NCI-H1930 (cell line): Measurements from ENCODE around the gene FSHR.

Experiments
- DNase-seq, 2 experiments: peaks; one replicate each; lab custom pipeline; 2025; lab: John Stamatoyannopoulos, UW

FSHR gene

DNA sequence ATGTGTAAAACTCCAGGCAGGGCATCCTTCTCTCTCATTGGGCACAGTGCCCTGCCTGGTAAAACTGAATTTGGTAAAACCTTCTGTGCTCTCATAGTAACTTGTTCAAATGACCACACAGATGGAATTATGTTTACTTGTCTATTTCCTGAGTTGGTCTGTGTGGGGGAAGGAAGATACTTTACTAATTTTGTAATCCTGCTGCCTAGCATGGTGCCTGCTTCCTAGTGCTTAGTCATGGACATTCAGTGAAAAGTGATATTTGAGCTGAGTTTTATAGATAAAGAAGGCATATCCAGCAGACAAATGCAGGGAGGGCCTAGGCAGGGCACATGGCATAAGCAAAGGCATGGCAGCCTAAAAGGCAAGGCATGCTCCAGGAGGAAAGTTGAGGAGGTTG lies 199.4 kb downstream of the FSHR start:
- no peak for DNase-seq

DNA sequence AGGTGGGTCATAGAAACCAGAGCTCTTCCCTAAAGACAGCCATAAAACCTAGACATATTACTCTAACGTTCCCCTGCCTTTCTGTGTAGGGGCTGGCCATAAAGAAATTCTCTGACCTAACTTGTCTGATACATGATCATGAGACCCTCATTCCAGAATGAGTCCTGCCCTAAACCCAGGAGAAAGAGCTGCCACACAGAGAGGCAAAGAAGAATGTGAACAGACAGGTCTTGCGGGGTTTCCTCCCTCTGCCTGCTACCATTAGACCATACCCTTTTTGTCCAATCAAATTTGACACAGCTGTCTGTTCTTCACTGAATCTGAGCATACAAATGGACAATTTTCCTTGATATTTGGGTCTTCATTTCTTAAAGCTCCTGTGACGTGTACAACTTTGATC lies 200.0 kb downstream of the FSHR start:
- DNase-seq, result no peak

DNA sequence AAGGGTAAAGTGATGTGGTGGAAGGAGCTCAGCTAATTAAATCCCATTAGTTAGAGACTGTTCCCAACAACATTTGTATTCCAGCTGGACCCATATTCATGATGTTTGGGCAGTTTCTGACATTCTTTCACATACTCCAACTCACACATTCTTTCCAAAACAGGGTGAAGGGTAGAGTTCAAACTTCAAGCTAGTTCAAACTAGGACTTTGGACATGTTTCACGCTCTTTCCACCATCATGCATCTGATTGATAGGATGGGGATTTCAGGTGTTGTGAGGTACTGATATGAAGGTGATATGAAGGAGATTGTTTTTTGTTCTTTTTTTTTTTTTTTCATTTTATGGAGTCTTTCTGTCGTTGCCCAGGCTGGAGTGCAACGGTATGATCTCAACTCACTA lies 201.7 kb downstream of the FSHR start:
- no peak for DNase-seq

DNA sequence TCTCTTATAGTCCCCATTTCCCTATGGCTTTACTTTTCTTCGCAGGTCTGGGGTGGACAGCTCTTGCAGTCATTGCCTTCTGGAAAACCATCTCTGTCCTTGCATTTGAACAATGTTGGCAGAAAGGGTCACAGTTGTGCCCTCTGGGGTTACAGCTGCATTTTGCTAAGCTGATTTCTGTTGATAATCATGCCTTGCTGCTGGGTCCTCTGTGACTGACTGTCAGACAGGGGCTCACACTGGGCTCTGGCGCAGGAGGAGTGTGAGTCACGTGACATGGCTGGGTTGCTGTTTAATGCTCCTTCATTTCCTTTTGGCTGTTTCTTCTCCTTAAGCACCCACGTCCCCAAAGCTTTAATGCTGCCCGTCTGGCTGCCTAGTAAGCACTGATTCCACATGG lies 202.2 kb downstream of the FSHR start:
- DNase-seq, result no peak

DNA sequence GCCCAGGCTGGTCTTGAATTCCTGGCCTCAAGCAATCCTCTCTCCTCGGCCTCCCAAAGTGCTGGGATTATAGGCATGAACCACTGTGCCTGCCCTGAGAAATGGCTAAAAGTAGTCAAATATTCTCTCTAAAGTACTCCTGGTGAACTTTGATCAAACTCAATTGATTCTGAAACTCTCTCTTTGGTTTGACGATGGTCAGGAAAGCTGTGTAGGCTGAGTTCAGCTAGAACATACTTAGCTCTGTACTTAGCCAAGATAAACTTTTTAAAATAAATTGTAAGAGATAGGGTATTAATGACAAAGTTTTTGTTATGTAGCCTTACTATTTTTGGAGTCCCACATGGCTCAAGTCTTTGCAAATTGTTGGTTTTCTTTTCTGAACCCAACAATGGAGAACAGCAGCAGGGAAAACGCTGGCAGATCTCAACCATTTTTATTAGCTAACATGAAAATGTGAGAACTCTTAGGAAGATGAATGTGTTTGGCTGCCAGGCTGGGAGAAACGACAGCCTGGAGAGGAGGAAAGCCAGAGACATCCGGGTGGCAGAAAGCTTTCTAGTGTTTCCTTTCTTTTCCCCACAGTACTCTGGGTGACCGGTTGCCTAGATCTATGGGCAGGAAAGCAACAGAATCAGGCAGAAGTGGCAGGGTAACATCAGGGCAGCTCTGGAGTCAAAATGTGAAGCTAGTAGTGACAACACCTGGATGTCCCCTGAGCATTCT lies 205.8 kb downstream of the FSHR start:
- no peak for DNase-seq

DNA sequence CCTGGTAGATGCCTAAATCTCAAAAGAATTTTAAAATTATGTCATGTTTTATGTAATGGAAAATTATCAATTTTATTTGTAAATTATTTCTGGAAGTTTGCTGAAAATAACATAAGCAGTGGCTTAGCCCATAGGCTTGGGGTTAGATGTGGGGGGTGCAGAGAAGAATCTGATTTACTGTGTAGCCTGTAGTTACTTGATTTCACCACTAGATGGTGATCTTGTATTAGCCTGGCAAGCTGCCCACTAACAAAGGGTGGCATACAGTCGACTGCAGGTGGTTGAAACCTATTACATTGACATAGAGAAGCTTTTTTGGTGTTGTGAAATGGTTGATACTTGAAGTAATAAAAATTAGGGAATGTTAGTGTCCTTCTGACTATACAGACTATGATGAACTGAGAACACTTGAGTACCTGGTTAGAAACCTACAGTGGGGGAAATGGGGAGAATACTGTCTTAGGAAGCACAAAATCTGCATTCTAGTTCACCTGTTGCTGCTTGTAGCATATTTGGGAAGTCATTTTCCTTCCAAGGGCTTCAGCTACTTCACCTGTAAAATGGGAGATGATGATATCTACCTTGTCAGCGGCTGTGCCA lies 207.8 kb downstream of the FSHR start:
- DNase-seq, result peak; percentile 22 to 27

DNA sequence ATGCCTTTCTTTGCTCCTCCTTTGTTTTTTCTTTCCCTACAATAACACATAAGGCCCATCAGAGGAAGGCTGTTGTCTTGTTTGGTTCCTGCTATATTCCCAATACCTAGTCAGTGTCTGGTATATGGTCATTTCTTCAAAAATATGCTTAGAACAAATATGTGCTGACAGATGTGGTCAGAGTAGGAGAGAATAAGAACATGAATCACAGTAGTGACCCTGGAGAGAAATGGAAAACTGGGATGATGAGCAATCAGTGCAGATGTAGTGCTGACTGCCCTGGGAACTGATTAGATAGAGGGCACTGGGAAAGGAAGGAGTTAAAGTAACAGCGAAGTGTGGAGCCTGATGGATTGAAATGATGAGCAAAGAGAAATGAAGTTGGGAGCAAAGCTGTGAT lies 209.4 kb downstream of the FSHR start:
- DNase-seq, result no peak

DNA sequence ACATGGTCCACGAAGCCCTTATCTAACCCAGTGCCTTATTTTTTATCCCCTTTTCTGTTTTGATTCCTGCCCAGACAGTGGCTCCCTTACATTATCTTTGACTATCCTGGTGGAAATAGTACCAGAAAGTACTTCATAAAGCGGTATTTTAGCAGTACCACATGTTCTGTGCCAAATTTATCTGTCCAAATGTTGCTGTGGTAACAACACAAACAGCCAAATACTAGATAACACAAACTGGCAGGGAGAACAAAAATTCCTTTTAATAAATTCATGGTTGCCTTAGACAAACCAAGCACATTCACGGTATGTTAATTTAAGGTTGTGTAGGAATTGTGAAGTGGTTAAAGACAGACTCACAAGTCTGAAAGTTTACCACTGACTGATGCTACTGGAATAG lies 210.9 kb downstream of the FSHR start:
- DNase-seq, result no peak

DNA sequence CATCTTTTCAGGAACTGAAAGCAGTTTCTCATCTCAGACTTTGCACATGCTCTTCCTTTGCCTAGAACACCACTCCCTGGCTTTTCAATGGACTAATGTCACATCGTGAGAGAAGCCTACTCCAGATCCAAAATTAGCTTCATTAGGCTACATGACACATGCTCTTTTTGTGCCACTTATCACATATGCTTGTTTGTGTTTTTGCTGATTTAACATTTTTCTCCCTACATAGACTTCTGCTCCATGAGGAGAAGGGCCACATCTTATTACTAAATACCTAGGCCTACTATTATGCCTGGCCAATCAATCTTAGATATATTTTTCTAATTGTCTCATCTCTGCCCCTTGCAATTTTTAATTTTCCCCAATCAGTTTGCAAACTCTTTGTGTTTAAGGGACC lies 212.4 kb downstream of the FSHR start:
- DNase-seq, result no peak

DNA sequence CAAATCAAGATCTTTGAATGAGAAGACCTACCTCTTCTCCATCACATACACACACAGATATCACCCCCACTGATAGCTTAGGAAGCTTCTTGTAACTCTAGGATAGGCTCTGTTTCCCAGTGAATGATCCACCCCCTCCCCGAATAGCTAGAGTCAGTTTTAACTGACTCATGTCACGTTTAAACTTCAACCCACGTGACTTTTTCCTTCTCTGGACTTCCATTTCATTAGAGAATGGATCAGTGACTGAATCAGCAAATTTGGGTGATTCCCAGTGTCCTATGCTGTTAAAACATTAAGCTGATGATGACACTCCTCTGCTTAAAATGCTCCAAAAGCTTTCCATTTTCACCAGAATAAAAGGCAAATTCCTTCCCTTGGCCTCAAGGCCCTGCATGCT lies 212.9 kb downstream of the FSHR start:
- DNase-seq, result no peak

DNA sequence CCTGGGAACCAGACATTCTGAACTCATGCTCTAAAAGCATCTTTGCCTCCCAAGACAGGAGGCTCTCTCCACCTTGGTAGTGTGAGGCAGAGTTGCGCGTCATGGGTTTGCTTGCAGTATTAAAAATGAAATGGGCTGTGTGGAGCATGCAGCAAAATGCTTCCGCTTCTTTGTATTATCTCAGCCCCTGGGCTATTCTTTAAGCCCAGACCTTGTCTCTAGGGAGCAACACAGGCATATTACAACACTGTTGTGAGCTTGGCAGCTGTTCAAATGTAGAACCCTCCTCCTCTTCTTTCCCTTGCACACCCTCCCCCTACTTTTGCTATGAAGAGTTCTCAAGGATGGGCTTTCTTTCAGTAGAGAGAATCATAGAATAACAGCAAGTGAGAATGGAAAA lies 213.7 kb downstream of the FSHR start:
- no peak for DNase-seq

DNA sequence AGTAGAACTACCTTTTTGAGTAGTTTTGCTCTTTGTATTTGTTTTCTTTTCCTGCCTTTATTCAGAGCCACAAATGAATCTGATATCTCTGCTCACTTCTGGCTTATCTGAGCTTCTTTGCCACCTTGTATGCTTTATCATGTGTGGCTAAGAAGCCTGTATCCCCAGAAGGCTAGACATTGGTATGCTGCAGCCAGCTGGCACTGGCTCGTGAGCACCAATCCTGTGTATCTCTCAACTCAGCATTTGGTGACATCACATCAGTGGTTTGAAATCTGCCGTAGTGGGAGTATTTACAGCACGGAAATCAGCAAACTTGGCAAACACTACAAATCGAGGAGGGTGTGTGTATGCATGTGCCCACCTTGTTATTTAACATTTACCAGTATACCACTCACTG lies 215.1 kb downstream of the FSHR start:
- DNase-seq, result no peak

DNA sequence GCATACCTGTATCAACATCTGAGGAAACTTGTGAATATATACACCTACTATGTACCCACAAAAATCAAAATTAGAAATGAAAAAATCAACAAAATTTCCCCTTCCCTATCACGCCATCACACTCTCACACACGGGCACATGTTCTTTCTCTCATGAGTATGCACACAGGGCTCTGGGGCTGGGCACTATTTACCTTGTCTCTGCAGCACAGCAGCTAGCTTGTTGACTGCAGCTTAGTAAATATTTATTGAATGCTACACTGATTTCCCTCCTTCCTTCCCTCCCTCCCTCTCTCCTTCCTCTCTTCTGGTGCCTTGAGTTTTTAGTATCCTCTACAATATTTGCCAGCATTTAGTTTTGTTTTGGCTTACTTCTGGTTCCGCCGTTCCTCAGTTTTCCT lies 216.1 kb downstream of the FSHR start:
- no peak for DNase-seq

DNA sequence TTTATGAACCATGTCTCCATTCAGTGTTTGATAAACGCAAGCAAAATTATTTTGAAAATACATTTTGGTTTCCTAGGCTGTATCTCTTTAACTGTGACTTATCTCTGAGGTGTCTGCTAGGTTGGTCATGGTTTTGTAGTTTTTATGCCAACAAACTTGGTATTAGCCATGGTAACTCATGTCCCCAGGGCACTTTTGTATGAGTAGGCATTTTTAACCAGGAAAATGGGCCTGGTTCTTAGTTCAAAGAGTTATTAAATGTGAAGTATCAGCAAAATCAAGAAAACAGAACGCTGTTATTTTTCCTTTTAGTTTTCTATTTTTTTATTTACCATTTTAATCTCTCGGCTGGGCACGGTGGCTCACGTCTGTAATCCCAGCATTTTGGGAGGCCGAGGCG lies 219.5 kb downstream of the FSHR start:
- no peak for DNase-seq

DNA sequence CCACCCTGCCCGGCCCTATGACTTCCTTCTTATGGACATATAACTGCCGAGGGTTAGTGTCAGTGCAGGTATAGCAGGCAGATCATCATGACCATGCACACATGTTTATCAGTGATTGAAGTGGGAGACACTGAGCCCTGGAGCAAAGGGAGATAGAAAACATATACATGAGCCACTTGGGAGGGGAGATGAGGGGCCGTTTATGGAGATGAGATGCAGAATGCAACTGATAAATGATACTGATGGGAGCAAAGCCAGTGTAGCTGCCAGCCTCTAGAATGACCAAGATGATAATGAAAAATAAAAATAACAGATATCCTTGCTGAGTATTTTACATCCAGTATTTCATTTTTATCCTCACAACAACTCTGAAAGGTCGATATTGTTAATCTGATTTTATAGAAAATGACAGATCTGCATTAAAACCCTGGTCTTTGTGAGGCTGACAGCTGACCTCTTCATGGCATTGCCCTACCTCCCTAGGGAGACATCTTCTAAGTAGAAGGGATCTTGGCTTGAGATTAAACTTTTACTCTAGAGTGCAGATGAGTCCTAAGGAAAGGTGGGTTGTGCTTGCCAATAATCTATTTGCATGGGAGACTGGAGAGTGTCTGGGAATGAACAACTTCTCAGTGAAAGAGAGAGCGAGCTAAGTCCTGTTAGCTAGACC lies 220.4 kb downstream of the FSHR start:
- no peak for DNase-seq

DNA sequence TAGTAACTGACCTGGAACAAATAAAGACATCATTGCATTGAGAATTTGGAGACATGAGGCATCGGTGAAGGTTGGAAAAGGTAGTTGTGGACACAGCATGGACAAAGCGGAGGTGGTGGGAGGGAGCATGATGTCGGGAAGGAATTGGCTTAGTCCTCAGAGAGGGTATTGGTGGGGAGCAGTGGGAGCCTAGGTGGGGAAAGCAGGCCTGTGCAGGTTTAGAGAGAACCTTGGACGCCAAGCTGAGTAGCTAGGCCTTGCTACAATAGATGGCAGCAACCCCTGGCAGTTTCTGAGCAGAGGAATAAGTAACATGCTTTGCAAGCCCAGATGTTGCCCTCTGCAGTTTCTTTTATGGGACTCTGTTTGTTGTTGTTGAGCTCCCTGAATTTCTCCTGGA lies 221.6 kb downstream of the FSHR start:
- no peak for DNase-seq

DNA sequence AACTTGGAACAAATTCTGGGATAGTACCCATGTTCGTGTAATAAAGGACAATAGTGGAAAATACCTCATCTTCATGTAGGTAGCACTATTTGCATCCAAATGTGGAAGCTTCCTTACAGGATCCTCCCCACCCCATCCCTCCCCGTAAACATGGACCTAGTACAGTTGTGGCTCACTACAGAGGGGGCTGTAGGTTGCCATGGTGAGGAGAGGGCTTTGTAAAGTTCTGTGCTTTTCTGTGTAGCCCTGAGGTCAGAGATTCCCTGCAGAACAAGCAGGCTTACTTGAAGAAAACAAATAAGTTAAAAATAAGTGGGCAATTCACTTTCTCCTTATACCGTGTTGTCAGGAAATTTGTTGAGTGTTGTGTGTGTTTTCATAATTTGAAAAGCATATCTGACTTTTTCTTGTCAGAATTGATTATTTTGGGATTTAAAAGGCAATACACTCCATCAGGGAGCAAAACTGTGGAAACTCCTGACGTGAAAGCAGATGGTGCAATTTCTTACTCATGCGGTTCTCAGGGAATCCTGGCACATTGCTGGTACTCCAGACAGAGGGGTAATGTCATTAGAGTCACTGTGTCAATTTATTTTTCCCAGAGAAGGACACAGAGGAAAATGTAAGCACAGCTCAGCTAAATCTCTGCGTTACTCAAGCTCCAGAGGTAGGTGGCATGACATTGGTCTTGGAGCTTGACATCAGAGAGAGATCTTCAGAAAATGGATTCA lies 224.6 kb downstream of the FSHR start:
- no peak for DNase-seq

DNA sequence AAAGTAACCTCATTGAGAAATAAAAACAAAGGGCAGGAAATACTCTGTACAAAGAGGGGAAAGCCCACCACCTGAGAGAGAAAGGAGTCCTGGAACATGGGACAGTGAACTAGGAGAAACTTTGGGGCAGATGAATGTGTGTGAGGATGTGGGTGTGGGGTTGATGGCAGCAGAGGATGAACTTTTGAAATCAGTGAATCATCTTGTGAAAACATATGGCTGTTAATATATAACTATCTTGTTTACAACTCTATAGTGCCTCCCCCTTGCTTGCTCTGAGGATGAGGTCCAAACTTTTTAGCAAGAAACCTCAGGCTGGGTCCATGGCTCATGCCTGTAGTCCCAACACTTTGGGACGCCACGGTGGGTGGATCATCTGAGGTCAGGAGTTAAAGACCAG lies 227.0 kb downstream of the FSHR start:
- DNase-seq, result no peak

DNA sequence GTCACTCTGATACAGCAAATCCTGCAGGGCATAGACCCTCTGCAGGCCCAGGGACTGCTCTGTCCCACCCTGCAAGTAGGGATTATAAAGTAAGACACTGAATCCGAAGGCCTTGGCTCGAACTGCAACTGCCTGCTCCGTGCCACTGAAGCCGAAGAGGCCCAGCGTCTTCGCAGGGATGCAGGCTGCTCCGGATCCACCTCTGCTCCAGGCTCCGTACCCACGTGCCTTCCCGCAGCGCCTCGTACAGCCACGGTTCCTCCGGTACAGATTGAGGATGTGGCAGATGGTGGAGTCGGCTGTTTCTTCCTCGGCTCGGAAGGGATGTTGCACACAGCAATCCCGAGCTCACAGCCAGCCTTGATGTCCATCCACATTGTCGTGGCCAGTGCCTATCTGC lies 238.4 kb downstream of the FSHR start:
- DNase-seq, result no peak

DNA sequence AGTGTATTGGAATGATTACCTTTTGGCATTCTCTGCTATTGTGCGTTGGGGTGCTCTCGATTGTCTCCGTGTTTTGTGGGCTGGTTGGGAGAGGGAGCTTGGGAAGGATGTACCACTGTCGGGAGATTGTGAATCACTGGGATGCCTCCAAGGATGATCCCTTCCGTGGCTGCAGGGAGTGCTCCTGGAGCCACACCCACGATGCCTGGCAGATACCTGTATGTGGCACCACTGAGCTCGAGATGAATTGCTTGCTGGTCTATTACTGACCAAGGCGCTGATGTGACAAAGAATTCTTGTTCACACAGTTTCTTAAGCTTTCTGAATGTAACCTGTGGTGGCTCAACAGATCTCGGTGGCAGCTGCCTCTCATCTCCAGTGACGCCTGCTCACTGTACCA lies 239.1 kb downstream of the FSHR start:
- no peak for DNase-seq

DNA sequence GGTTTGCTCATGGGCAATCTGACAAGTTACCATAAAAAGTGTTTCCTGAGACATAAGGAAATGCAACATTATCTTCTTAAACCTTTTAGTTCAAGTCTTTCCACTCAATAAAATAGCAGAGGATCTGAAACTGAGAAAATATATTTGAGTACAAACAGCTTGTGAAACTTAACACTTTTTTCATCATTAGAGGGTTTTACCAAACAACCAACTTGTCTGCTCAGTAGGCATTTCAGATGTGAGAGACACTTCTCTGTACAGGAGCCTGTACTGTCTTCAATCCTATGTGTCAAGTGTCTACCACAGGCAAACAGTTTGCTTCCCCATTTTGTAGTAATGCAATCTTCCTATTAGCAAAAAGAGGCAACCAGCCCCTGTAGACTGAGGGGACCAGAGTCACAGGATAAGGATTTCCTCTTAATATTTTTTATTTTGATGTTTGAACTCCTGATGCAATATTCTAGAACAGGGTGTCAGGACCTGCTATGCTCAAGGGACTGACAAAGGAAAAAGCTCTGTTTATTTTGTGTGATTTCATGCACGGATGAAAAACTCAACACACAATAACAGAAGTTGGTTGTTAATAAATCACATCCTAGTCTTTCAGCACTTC lies 239.7 kb downstream of the FSHR start:
- DNase-seq, result no peak
